ENCODE data around the gene C17orf107. TPM values are rescaled to one million over a fixed set of nuclear protein-coding genes. Genes with fewer than 3 reads are reported as not detected.
A peak's percentile ranks its signal among the peaks of the same experiment; 100 is the strongest.

The C17orf107 gene
- 1.7 TPM for total RNA-seq (2021; ENCODE audit: unreplicated experiment)
- polyA plus RNA-seq (2012) = 0.45 and 0.47 TPM in 2 replicates
- percentile 48 among the genes with signal in this experiment for Bru-seq, nascent RNA
- BruChase-seq, experiment 1, labeled RNA remaining after a 6-hour chase = percentile 62 among the genes with signal in this experiment
- BruChase-seq, experiment 2, labeled RNA remaining after a 2-hour chase = percentile 50 among the genes with signal in this experiment
- long read RNA-seq = 0 reads

DNA sequence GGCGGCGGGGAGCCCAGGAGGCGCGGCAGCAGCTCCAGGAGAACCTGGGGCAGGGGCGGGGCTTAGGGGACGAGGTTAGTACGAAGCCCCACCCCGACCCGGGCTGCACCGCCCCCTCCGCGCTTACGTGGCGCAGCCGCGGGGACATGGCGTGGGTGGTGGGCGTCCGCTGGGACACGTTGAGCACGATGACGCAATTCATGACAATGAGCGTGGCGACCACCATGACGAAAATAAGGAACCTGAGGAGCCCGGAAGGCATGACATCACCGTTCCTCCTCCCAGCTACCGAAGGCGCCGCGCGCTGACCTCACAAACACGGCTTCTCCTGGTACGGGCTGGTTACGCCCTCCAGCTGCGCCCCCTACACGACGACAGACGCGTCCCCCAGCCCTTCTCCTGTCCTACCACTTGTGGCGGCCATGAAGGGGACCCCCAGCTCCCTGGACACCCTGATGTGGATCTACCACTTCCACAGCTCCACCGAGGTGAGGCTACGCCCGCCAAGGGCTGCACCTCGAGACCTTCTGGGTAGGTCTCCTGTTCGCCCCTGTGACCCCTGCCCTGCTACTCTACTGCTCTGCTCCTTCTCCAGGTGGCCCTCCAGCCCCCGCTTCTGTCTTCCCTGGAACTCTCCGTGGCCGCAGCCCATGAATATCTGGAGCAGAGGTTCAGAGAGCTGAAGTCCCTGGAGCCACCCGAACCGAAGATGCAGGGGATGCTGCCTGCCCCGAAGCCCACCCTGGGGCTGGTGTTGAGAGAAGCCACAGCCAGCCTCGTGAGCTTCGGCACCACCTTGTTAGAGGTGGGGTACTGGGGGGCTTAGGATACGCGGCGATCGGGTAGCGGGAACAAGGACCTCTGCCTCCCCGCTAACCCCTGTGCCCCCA, at the start of gene C17orf107:
Gene C17orf107, plus strand, starts transcription at position 196 of the 890 bp plus-strand sequence. Its CDS starts 227 bp downstream, at position 423.
- H3K79me2 ChIP-seq (ENCODE audit: insufficient read depth, low read length) = no peaks in the 10 kb centered on the region
- no peak for TF ChIP-seq SRF (IDR thresholded peaks at IDR 0.05; ENCODE audit: low read depth)
- TF ChIP-seq ATF3 (IDR thresholded peaks at IDR 0.05) = no peak
- TF ChIP-seq MAX (IDR thresholded peaks at IDR 0.05) = no peak
- TF ChIP-seq CBX3 (IDR thresholded peaks at IDR 0.05; ENCODE audit: low read depth) = no peak
- TF ChIP-seq CEBPB (IDR thresholded peaks at IDR 0.05; ENCODE audit: low read depth) = no peak
- TF ChIP-seq TCF7L2 (IDR thresholded peaks at IDR 0.05; ENCODE audit: borderline replicate concordance, extremely low read depth, insufficient read depth, insufficient read length) = no peak
- no peak for TF ChIP-seq EZH2phosphoT487 (IDR thresholded peaks at IDR 0.05; ENCODE audit: borderline replicate concordance)
- TF ChIP-seq POLR2AphosphoS5 (IDR thresholded peaks at IDR 0.05; ENCODE audit: low read depth, low read length) = no peak
- TF ChIP-seq EZH2 (IDR thresholded peaks at IDR 0.05) = no peak
- no peak for TF ChIP-seq SIN3A (IDR thresholded peaks at IDR 0.05; ENCODE audit: low read depth)
- H3K9ac ChIP-seq (ENCODE audit: low read length) = no peak within 1 kb of the TSS
- H3K9me3 ChIP-seq (ENCODE audit: control insufficient read depth in 1 of 2, insufficient read depth in 1 of 2, low read depth in 1 of 2, low read length in 2 of 2) = no peaks in the 10 kb centered on the region
- ChIA-PET RAD21 (ENCODE audit: low non-redundant PET in 1 of 2, low total read pairs in 2 of 2, uncharacterized antibody in 2 of 2, unreplicated experiment in 2 of 2) (no interaction called here), POLR2A (no interaction called here), CTCF (interaction anchor here (1.0 kb wide), 1 partner anchor 110 kb away, joined by 3 read pairs; no protein-coding TSS in a partner anchor)
- no peak within 1 kb of the TSS for H2AFZ ChIP-seq (ENCODE audit: low read depth, low read length, poor library complexity, severe bottlenecking)
- no peak within 1 kb of the TSS for H3K4me3 ChIP-seq (replicated peaks in 1 of 2; ENCODE audit: low read depth in 1 of 2, low read length in 2 of 2)
- H4K20me1 ChIP-seq (ENCODE audit: insufficient read depth) = no peaks in the 10 kb centered on the region
- H3K36me3 ChIP-seq (ENCODE audit: control insufficient read depth in 1 of 2, insufficient read depth in 2 of 2, low read length in 2 of 2) = peaks cover 4 to 20% of the 10 kb centered on the region in 2 experiments; a peak in 3 of 4 replicates
- ATAC-seq (no peak), DNase-seq (ENCODE audit: low read depth, low spot score) (no peak)
- intact Hi-C loops (cut with micrococcal nuclease) = no loop called here
- H3K9me2 ChIP-seq (ENCODE audit: insufficient read depth) = no peaks in the 10 kb centered on the region
- no peaks in the 10 kb centered on the region for H3K27me3 ChIP-seq (ENCODE audit: insufficient read depth, low read length)
- BruUV-seq (replicated peaks) = no TSS peak
- H3K4me1 ChIP-seq (ENCODE audit: control insufficient read depth in 1 of 2, insufficient read depth in 2 of 2, low read length in 2 of 2) = peaks cover 10 to 14% of the 10 kb centered on the region in 2 experiments
- H3K27ac ChIP-seq (ENCODE audit: low read depth, low read length) = no peak within 1 kb of the TSS
- no peak within 1 kb of the TSS for H3K4me2 ChIP-seq (ENCODE audit: low read length)
